GM18858 (cell line): ENCODE data around the gene CHIT1.

Source experiments
- ATAC-seq: cut with Tn5 transposase; IDR thresholded peaks from one replicate; pipeline ENCODE4 v1.9.1; 2021; ENCODE audit not compliant: unreplicated experiment

CHIT1 gene

GRCh38 chr1:203217139-203217655 is 12.3 kb downstream of the CHIT1 start:
- no peak for ATAC-seq

- no peak for ATAC-seq
Observed at GRCh38 chr1:203216274-203217138, 13.0 kb downstream of the CHIT1 start.

- no peak for ATAC-seq
Observed at GRCh38 chr1:203215573-203215972, 13.9 kb downstream of the CHIT1 start.

GRCh38 chr1:203214871-203215270 is 14.6 kb downstream of the CHIT1 start:
- no peak for ATAC-seq

- no peak for ATAC-seq
Observed at GRCh38 chr1:203213126-203213525, 16.3 kb downstream of the CHIT1 start.

- ATAC-seq, result no peak
Observed at GRCh38 chr1:203211812-203212211, 17.7 kb downstream of the CHIT1 start.

GRCh38 chr1:203210988-203211387 is 18.5 kb downstream of the CHIT1 start:
- no peak for ATAC-seq

GRCh38 chr1:203210350-203210749 is 19.1 kb downstream of the CHIT1 start:
- no peak for ATAC-seq

GRCh38 chr1:203208181-203208580 is 21.3 kb downstream of the CHIT1 start:
- no peak for ATAC-seq

GRCh38 chr1:203207751-203208150 is 21.7 kb downstream of the CHIT1 start:
- no peak for ATAC-seq

- ATAC-seq, result no peak
Observed at GRCh38 chr1:203206129-203206687, 23.3 kb downstream of the CHIT1 start.

- no peak for ATAC-seq
Observed at GRCh38 chr1:203204756-203205155, 24.7 kb downstream of the CHIT1 start.

GRCh38 chr1:203202431-203203245 is 26.8 kb downstream of the CHIT1 start:
- no peak for ATAC-seq

- ATAC-seq, result no peak
Observed at GRCh38 chr1:203201516-203202205, 27.8 kb downstream of the CHIT1 start.

- no peak for ATAC-seq
Observed at GRCh38 chr1:203200916-203201315, 28.6 kb downstream of the CHIT1 start.

GRCh38 chr1:203199816-203200571 is 29.5 kb downstream of the CHIT1 start:
- no peak for ATAC-seq

GRCh38 chr1:203199481-203199815 is 30.0 kb downstream of the CHIT1 start:
- ATAC-seq, result no peak

GRCh38 chr1:203199002-203199401 is 30.5 kb downstream of the CHIT1 start:
- no peak for ATAC-seq

GRCh38 chr1:203197625-203198024 is 31.8 kb downstream of the CHIT1 start:
- no peak for ATAC-seq

- ATAC-seq, result no peak
Observed at GRCh38 chr1:203196371-203196770, 33.1 kb downstream of the CHIT1 start.
